Measurements from ENCODE around the gene FUT6. TPM values are rescaled to one million over a fixed set of nuclear protein-coding genes. Genes with fewer than 3 reads are reported as not detected.

FUT6 gene
- total RNA-seq, 1 donor: not detected

GRCh38 chr19:5790559-5791520, 48.7 kb downstream of the FUT6 start, which contains the start of gene DUS3L:
TSS of gene DUS3L (minus strand) at chr19:5791163. CDS start at chr19:5791141, 22 bp downstream.
- H3K4me1 ChIP-seq (ENCODE audit: insufficient read depth, low read length): peaks cover 4% of the 10 kb centered on the region
- DNase-seq (ENCODE audit: insufficient read length, low spot score, missing footprints): peak; percentile 100
- H3K36me3 ChIP-seq (ENCODE audit: insufficient read depth, low read length): peaks cover 36% of the 10 kb centered on the region
- H4K20me1 ChIP-seq (ENCODE audit: insufficient read depth, low read length): peaks cover 9% of the 10 kb centered on the region
- TF ChIP-seq CTCF (IDR thresholded peaks at IDR 0.05; ENCODE audit: extremely low read depth, low read depth, low read length): no peak
- H3K4me2 ChIP-seq (ENCODE audit: insufficient read depth, low read length): peak within 1 kb of the TSS; percentile 100
- peak within 1 kb of the TSS; percentile 97 for H3K27ac ChIP-seq (ENCODE audit: low read depth, low read length)
- H3K27me3 ChIP-seq (ENCODE audit: insufficient read depth, low read length): no peaks in the 10 kb centered on the region
- peak within 1 kb of the TSS; percentile 95 for H3K4me3 ChIP-seq (ENCODE audit: insufficient read depth, low read length)
- peaks cover 12% of the 10 kb centered on the region for H3K79me2 ChIP-seq (ENCODE audit: insufficient read depth, low read length)
- H3K9me3 ChIP-seq (ENCODE audit: low read depth, low read length): no peaks in the 10 kb centered on the region
- H2AFZ ChIP-seq (ENCODE audit: low read length): peak within 1 kb of the TSS; percentile 99

GRCh38 chr19:5789886-5790558, 49.5 kb downstream of the FUT6 start:
- peaks cover 9% of the 10 kb centered on the region for H4K20me1 ChIP-seq (ENCODE audit: insufficient read depth, low read length)
- TF ChIP-seq CTCF (IDR thresholded peaks at IDR 0.05; ENCODE audit: extremely low read depth, low read depth, low read length): no peak
- H3K27ac ChIP-seq (ENCODE audit: low read depth, low read length): peak overlapping the region; percentile 97
- peak overlapping the region; percentile 72 for H2AFZ ChIP-seq (ENCODE audit: low read length)
- peaks cover 4% of the 10 kb centered on the region for H3K4me1 ChIP-seq (ENCODE audit: insufficient read depth, low read length)
- H3K79me2 ChIP-seq (ENCODE audit: insufficient read depth, low read length): peaks cover 12% of the 10 kb centered on the region
- no peaks in the 10 kb centered on the region for H3K27me3 ChIP-seq (ENCODE audit: insufficient read depth, low read length)
- peak overlapping the region; percentile 100 for H3K4me2 ChIP-seq (ENCODE audit: insufficient read depth, low read length)
- peaks cover 36% of the 10 kb centered on the region for H3K36me3 ChIP-seq (ENCODE audit: insufficient read depth, low read length)
- H3K4me3 ChIP-seq (ENCODE audit: insufficient read depth, low read length): peak overlapping the region; percentile 95
- no peaks in the 10 kb centered on the region for H3K9me3 ChIP-seq (ENCODE audit: low read depth, low read length)
- peak; percentile 80 for DNase-seq (ENCODE audit: insufficient read length, low spot score, missing footprints)

GRCh38 chr19:5789351-5789761, 50.1 kb downstream of the FUT6 start:
- no peaks in the 10 kb centered on the region for H3K27me3 ChIP-seq (ENCODE audit: insufficient read depth, low read length)
- no peak overlapping the region for H3K4me3 ChIP-seq (ENCODE audit: insufficient read depth, low read length)
- no peaks in the 10 kb centered on the region for H3K9me3 ChIP-seq (ENCODE audit: low read depth, low read length)
- H3K36me3 ChIP-seq (ENCODE audit: insufficient read depth, low read length): peaks cover 36% of the 10 kb centered on the region
- peaks cover 12% of the 10 kb centered on the region for H3K79me2 ChIP-seq (ENCODE audit: insufficient read depth, low read length)
- H2AFZ ChIP-seq (ENCODE audit: low read length): no peak overlapping the region
- no peak for TF ChIP-seq CTCF (IDR thresholded peaks at IDR 0.05; ENCODE audit: extremely low read depth, low read depth, low read length)
- DNase-seq (ENCODE audit: insufficient read length, low spot score, missing footprints): peak; percentile 66
- H3K27ac ChIP-seq (ENCODE audit: low read depth, low read length): no peak overlapping the region
- no peak overlapping the region for H3K4me2 ChIP-seq (ENCODE audit: insufficient read depth, low read length)
- H3K4me1 ChIP-seq (ENCODE audit: insufficient read depth, low read length): peaks cover 4% of the 10 kb centered on the region
- H4K20me1 ChIP-seq (ENCODE audit: insufficient read depth, low read length): peaks cover 9% of the 10 kb centered on the region

GRCh38 chr19:5788422-5788821, 51.1 kb downstream of the FUT6 start:
- Histone ChIP-seq H3K4me1 (ENCODE audit: insufficient read depth, low read length) (peaks cover 4% of the 10 kb centered on the region), H3K4me2 (ENCODE audit: insufficient read depth, low read length) (no peak overlapping the region), H3K9me3 (ENCODE audit: low read depth, low read length) (no peaks in the 10 kb centered on the region), H3K27ac (ENCODE audit: low read depth, low read length) (no peak overlapping the region), H3K4me3 (ENCODE audit: insufficient read depth, low read length) (no peak overlapping the region), H3K27me3 (ENCODE audit: insufficient read depth, low read length) (no peaks in the 10 kb centered on the region), H3K36me3 (ENCODE audit: insufficient read depth, low read length) (peaks cover 36% of the 10 kb centered on the region), H4K20me1 (ENCODE audit: insufficient read depth, low read length) (peaks cover 9% of the 10 kb centered on the region), H3K79me2 (ENCODE audit: insufficient read depth, low read length) (peaks cover 12% of the 10 kb centered on the region), H2AFZ (ENCODE audit: low read length) (no peak overlapping the region)
- TF ChIP-seq CTCF (IDR thresholded peaks at IDR 0.05; ENCODE audit: extremely low read depth, low read depth, low read length): no peak
- peak; percentile 55 for DNase-seq (ENCODE audit: insufficient read length, low spot score, missing footprints)

Measured in osteoblast (primary cell).